H9 (cell line): ENCODE results near the gene R3HDM2. TPM values are rescaled to one million over a fixed set of nuclear protein-coding genes. Genes with fewer than 3 reads are reported as not detected.

Source experiments
- DNase-seq: peaks from one replicate; pipeline ENCODE4 v3.0.0-alpha.2; 2017
- H2AFZ ChIP-seq: one replicate; pipeline ENCODE4 v1.6.1; 2013; ENCODE audit warnings: mild to moderate bottlenecking, low read length, control low read depth, moderate library complexity
- H2AK5ac ChIP-seq: 2 replicates; pipeline ENCODE4 v1.6.1; 2013; ENCODE audit warnings: low read length, control low read depth, mixed read lengths; ENCODE audit not compliant: insufficient read length
- H2BK120ac ChIP-seq: one replicate; pipeline ENCODE4 v1.6.1; 2013; ENCODE audit warnings: low read depth, mild to moderate bottlenecking, low read length, control low read depth, inconsistent platforms; ENCODE audit not compliant: poor library complexity, severe bottlenecking
- H2BK12ac ChIP-seq: 2 replicates; pipeline ENCODE4 v1.6.1; 2013; ENCODE audit warnings: low read length, control low read depth, mixed read lengths, low read depth; ENCODE audit not compliant: insufficient read length
- H2BK15ac ChIP-seq: 2 replicates; pipeline ENCODE4 v1.6.1; 2013; ENCODE audit warnings: low read depth, low read length, control low read depth
- H2BK20ac ChIP-seq: one replicate; pipeline ENCODE4 v1.6.1; 2013; ENCODE audit warnings: low read depth, mild to moderate bottlenecking, low read length, control low read depth, inconsistent platforms; ENCODE audit not compliant: poor library complexity, severe bottlenecking
- H2BK5ac ChIP-seq: 2 replicates; pipeline ENCODE4 v1.6.1; 2013; ENCODE audit warnings: low read length, control low read depth, mixed read lengths; ENCODE audit not compliant: insufficient read length
- H3K14ac ChIP-seq: 2 replicates; pipeline ENCODE4 v1.6.1; 2013; ENCODE audit warnings: low read length, control low read depth; ENCODE audit not compliant: insufficient read depth
- H3K18ac ChIP-seq: 2 replicates; pipeline ENCODE4 v1.6.1; 2013; ENCODE audit warnings: low read depth, mild to moderate bottlenecking, mixed read lengths, low read length, control low read depth; ENCODE audit not compliant: insufficient read length
- H3K23ac ChIP-seq: 2 replicates; pipeline ENCODE4 v1.6.1; 2013; ENCODE audit warnings: low read length, control low read depth, mixed read lengths, low read depth; ENCODE audit not compliant: insufficient read length
- H3K23me2 ChIP-seq: 2 replicates; pipeline ENCODE4 v1.6.1; 2013; ENCODE audit warnings: low read depth, mild to moderate bottlenecking, mixed read lengths, low read length, control low read depth; ENCODE audit not compliant: insufficient read length, poor library complexity, severe bottlenecking
- H3K27ac ChIP-seq: 2 replicates; pipeline ENCODE4 v1.5.1; 2013; ENCODE audit warnings: low read length, control low read depth, mixed read lengths, low read depth; ENCODE audit not compliant: insufficient read length
- H3K27me3 ChIP-seq: 2 replicates; pipeline ENCODE4 v1.6.1; 2013; ENCODE audit warnings: low read length, control low read depth, inconsistent platforms; ENCODE audit not compliant: insufficient read depth
- H3K4ac ChIP-seq: 2 replicates; pipeline ENCODE4 v1.6.1; 2013; ENCODE audit warnings: low read depth, mild to moderate bottlenecking, control low read depth, inconsistent platforms, low read length, moderate library complexity
- H3K4me1 ChIP-seq: 2 replicates; pipeline ENCODE4 v1.6.1; 2013; ENCODE audit warnings: low read length, control low read depth, inconsistent platforms; ENCODE audit not compliant: insufficient read depth
- H3K4me2 ChIP-seq: 2 replicates; pipeline ENCODE4 v1.6.1; 2013; ENCODE audit warnings: low read length, control low read depth, mixed read lengths; ENCODE audit not compliant: insufficient read length, insufficient read depth
- H3K56ac ChIP-seq: 2 replicates; pipeline ENCODE4 v1.6.1; 2013; ENCODE audit warnings: low read depth, mild to moderate bottlenecking, mixed read lengths, low read length, control low read depth; ENCODE audit not compliant: insufficient read length
- H3K79me1 ChIP-seq: 2 replicates; pipeline ENCODE4 v1.6.1; 2013; ENCODE audit warnings: low read depth, mild to moderate bottlenecking, moderate library complexity, low read length, control low read depth, inconsistent platforms; ENCODE audit not compliant: insufficient read depth, poor library complexity, severe bottlenecking
- H3K79me2 ChIP-seq: 2 replicates; pipeline ENCODE4 v1.6.1; 2013; ENCODE audit warnings: low read length, control low read depth, inconsistent platforms; ENCODE audit not compliant: insufficient read depth
- H3K9ac ChIP-seq: 2 replicates; pipeline ENCODE4 v1.6.1; 2013; ENCODE audit warnings: low read length, control low read depth, mixed read lengths; ENCODE audit not compliant: insufficient read length; ENCODE audit errors: extremely low read depth
- H3K9me3 ChIP-seq: one replicate; pipeline ENCODE4 v1.6.1; 2013; ENCODE audit warnings: low read depth, low read length, inconsistent platforms; ENCODE audit not compliant: control insufficient read depth
- H3T11ph ChIP-seq: one replicate; pipeline ENCODE4 v1.6.1; 2013; ENCODE audit warnings: mild to moderate bottlenecking, low read length, control low read depth, inconsistent platforms
- H4K20me1 ChIP-seq: one replicate; pipeline ENCODE4 v1.6.1; 2013; ENCODE audit not compliant: control insufficient read depth, insufficient read length, insufficient read depth
- H4K5ac ChIP-seq: 2 replicates; pipeline ENCODE4 v1.6.1; 2013; ENCODE audit warnings: low read depth, mild to moderate bottlenecking, mixed read lengths, low read length, control low read depth; ENCODE audit not compliant: insufficient read length
- H4K8ac ChIP-seq: replicated peaks from 2 replicates; pipeline ENCODE4 v1.6.1; 2013; ENCODE audit warnings: low read length, control low read depth, mixed read lengths, low read depth; ENCODE audit not compliant: insufficient read length
- H4K91ac ChIP-seq: 2 replicates; pipeline ENCODE4 v1.6.1; 2013; ENCODE audit warnings: low read depth, mild to moderate bottlenecking, moderate library complexity, mixed read lengths, low read length, control low read depth; ENCODE audit not compliant: insufficient read length
- H3K27ac Mint-ChIP-seq, 3 experiments: 2 replicates in 2 of 3; 3 replicates in 1 of 3; pipeline ENCODE4 v1.8.0; 2020 to 2021; ENCODE audit warnings: mixed read lengths in 3 of 3, mild to moderate bottlenecking in 1 of 3, moderate library complexity in 1 of 3
- H3K27me3 Mint-ChIP-seq: 2 replicates; pipeline ENCODE4 v1.8.0; 2021; ENCODE audit warnings: low read depth, mild to moderate bottlenecking, moderate library complexity, mixed read lengths
- H3K36me3 Mint-ChIP-seq, 3 experiments: 2 replicates in 2 of 3; 3 replicates in 1 of 3; pipeline ENCODE4 v1.8.0; 2020 to 2021; ENCODE audit warnings: low read depth in 3 of 3, mixed read lengths in 3 of 3; ENCODE audit not compliant: insufficient read depth in 1 of 3
- H3K4me1 Mint-ChIP-seq, 2 experiments: 2 replicates each; pipeline ENCODE4 v1.8.0; 2020; ENCODE audit warnings: mixed read lengths in 2 of 2
- H3K4me3 Mint-ChIP-seq, 2 experiments: 2 replicates in 1 of 2; 3 replicates in 1 of 2; pipeline ENCODE4 v1.8.0; 2020 to 2021; ENCODE audit warnings: mild to moderate bottlenecking in 2 of 2, mixed read lengths in 2 of 2, moderate library complexity in 1 of 2
- H3K9me3 Mint-ChIP-seq, 2 experiments: 2 replicates in 1 of 2; 3 replicates in 1 of 2; pipeline ENCODE4 v1.8.0; 2020; ENCODE audit warnings: mild to moderate bottlenecking in 2 of 2, mixed read lengths in 2 of 2, moderate library complexity in 1 of 2
- WGBS: extraction: QIAGEN DNeasy Blood & Tissue Kit; methylation state at CpG from one replicate; pipeline ENCODE4 v1.1.7; 2013; ENCODE audit warnings: missing lambda C conversion rate, low lambda C conversion rate, mixed read lengths; ENCODE audit not compliant: insufficient read length; ENCODE audit errors: extremely low coverage; 5-methylcytosine and 5-hydroxymethylcytosine counted together
- total RNA-seq: library from RNA; stranded (reverse); gene quantifications from 2 replicates; pipeline ENCODE4 v1.2.1, GENCODE V29; 2021
- TF ChIP-seq, protein P1 (sequence below): fragments of 200-600 bp; sonication (generic); conservative IDR thresholded peaks from 3 replicates; pipeline ENCODE4 v1.8.0; 2021; ENCODE audit warnings: antibody characterized with exemption, mild to moderate bottlenecking

R3HDM2 gene
- total RNA-seq, 1 experiment from 2014 or later: 43.9 TPM

GRCh38 chr12:57231276-57232021 is 199.4 kb downstream of the R3HDM2 start:
- Mint-ChIP-seq H3K4me1 (peaks cover 40 to 51% of the 10 kb centered on the region in 2 experiments), H3K36me3 (peaks cover 45 to 52% (median 47%) of the 10 kb centered on the region in 3 experiments), H3K4me3 (peak overlapping the region; percentile 98 to 99), H3K9me3 (no peaks in the 10 kb centered on the region; a peak in 1 of 5 replicates), H3K27ac (peak overlapping the region in 1 of 3 experiments; percentile 82; a peak in 1 of 7 replicates), H3K27me3 (peaks cover 36% of the 10 kb centered on the region)
- peaks cover 5% of the 10 kb centered on the region; the same call in 1 of the 2 replicates for H3K79me2 ChIP-seq
- peaks cover 19% of the 10 kb centered on the region for H3K23me2 ChIP-seq
- H3K4ac ChIP-seq: no peak overlapping the region
- H2BK15ac ChIP-seq: no peak overlapping the region
- peaks cover 6% of the 10 kb centered on the region; the same call in 1 of the 2 replicates for H3K27me3 ChIP-seq
- H3K14ac ChIP-seq: no peak overlapping the region
- no peak overlapping the region for H3K56ac ChIP-seq
- H4K8ac ChIP-seq: no peak overlapping the region
- H3K9ac ChIP-seq: peak overlapping the region; percentile 97
- no peak overlapping the region for H3K23ac ChIP-seq
- WGBS: no CpG with 5 or more reads among the region's 13 CpGs
- no peak overlapping the region for H2BK5ac ChIP-seq
- H3K9me3 ChIP-seq: no peaks in the 10 kb centered on the region
- no peak overlapping the region for H3K27ac ChIP-seq
- H4K91ac ChIP-seq: no peak overlapping the region
- H3K4me1 ChIP-seq: no peaks in the 10 kb centered on the region; the same call in 1 of the 2 replicates
- no peak overlapping the region for H3T11ph ChIP-seq
- H2BK120ac ChIP-seq: no peak overlapping the region
- DNase-seq: no peak
- no peak overlapping the region for H2BK12ac ChIP-seq
- H2AK5ac ChIP-seq: no peak overlapping the region
- H3K4me2 ChIP-seq: no peak overlapping the region
- no peak overlapping the region for H2AFZ ChIP-seq
- no peak overlapping the region for H2BK20ac ChIP-seq
- peaks cover 4% of the 10 kb centered on the region for H4K20me1 ChIP-seq
- H4K5ac ChIP-seq: no peak overlapping the region
- TF ChIP-seq, protein P1, sequence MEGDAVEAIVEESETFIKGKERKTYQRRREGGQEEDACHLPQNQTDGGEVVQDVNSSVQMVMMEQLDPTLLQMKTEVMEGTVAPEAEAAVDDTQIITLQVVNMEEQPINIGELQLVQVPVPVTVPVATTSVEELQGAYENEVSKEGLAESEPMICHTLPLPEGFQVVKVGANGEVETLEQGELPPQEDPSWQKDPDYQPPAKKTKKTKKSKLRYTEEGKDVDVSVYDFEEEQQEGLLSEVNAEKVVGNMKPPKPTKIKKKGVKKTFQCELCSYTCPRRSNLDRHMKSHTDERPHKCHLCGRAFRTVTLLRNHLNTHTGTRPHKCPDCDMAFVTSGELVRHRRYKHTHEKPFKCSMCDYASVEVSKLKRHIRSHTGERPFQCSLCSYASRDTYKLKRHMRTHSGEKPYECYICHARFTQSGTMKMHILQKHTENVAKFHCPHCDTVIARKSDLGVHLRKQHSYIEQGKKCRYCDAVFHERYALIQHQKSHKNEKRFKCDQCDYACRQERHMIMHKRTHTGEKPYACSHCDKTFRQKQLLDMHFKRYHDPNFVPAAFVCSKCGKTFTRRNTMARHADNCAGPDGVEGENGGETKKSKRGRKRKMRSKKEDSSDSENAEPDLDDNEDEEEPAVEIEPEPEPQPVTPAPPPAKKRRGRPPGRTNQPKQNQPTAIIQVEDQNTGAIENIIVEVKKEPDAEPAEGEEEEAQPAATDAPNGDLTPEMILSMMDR: no peak
- no peak overlapping the region for H3K18ac ChIP-seq
- peaks cover 5% of the 10 kb centered on the region for H3K79me1 ChIP-seq
